IPS-NIHi7 (cell line): ENCODE measurements around the gene SLC35B4.

Experiments
- DNase-seq: peaks from one replicate; pipeline ENCODE4 v3.0.0; 2012; ENCODE audit warnings: mixed read lengths; ENCODE audit errors: extremely low spot score

Gene SLC35B4

GRCh38 chr7:134293002-134293740, 23.6 kb downstream of the SLC35B4 start:
- no peak for DNase-seq

GRCh38 chr7:134290286-134290685, 26.4 kb downstream of the SLC35B4 start:
- no peak for DNase-seq

GRCh38 chr7:134289841-134290240, 26.9 kb downstream of the SLC35B4 start:
- DNase-seq = no peak

GRCh38 chr7:134289423-134289822, 27.3 kb downstream of the SLC35B4 start:
- no peak for DNase-seq

GRCh38 chr7:134287916-134288659, 28.6 kb downstream of the SLC35B4 start:
- no peak for DNase-seq

- no peak for DNase-seq
These were observed 31.8 kb downstream of the SLC35B4 start for GRCh38 chr7:134284952-134285351.

GRCh38 chr7:134284011-134284410, 32.7 kb downstream of the SLC35B4 start:
- no peak for DNase-seq

GRCh38 chr7:134280508-134280907, 36.2 kb downstream of the SLC35B4 start:
- DNase-seq = no peak

- no peak for DNase-seq
These were observed 36.8 kb downstream of the SLC35B4 start for GRCh38 chr7:134279898-134280297.

- no peak for DNase-seq
These were observed 37.4 kb downstream of the SLC35B4 start for GRCh38 chr7:134279336-134279735.

- no peak for DNase-seq
These were observed 38.1 kb downstream of the SLC35B4 start for GRCh38 chr7:134278502-134279153.

- no peak for DNase-seq
These were observed 39.8 kb downstream of the SLC35B4 start for GRCh38 chr7:134276951-134277350.

GRCh38 chr7:134262322-134262721, 54.4 kb downstream of the SLC35B4 start:
- DNase-seq = no peak

- peak; percentile 60 for DNase-seq
These were observed 60.9 kb downstream of the SLC35B4 start for GRCh38 chr7:134255814-134256213.

- no peak for DNase-seq
These were observed 62.4 kb downstream of the SLC35B4 start for GRCh38 chr7:134254311-134254710.

GRCh38 chr7:134248196-134248595, 68.5 kb downstream of the SLC35B4 start:
- no peak for DNase-seq

GRCh38 chr7:134246761-134247160, 70.0 kb downstream of the SLC35B4 start:
- DNase-seq = no peak

GRCh38 chr7:134246347-134246746, 70.4 kb downstream of the SLC35B4 start:
- no peak for DNase-seq

GRCh38 chr7:134245253-134245652, 71.5 kb downstream of the SLC35B4 start:
- no peak for DNase-seq
